H1 (cell line): ENCODE measurements around the gene SAG. TPM values are rescaled to one million over a fixed set of nuclear protein-coding genes. Genes with fewer than 3 reads are reported as not detected.

Experiments
- CTCF ChIA-PET: fragments of 300-600 bp; sonication (Branson Sonifier 250); formaldehyde crosslinking; loops from one replicate; lab custom pipeline; 2021; ENCODE audit not compliant: partially characterized antibody; lab: Charles Lee
- POLR2A ChIA-PET: fragments of 300-600 bp; sonication (Branson Sonifier 250); formaldehyde crosslinking; loops from one replicate; lab custom pipeline; 2021; ENCODE audit warnings: inconsistent platforms; ENCODE audit not compliant: partially characterized antibody; lab: Charles Lee
- DNase-seq, 2 experiments: peaks; one replicate each; pipeline versions ENCODE4 v3.0.0 to v3.0.0-alpha.2; 2010 to 2022; ENCODE audit warnings: low spot score in 2 of 2, low read depth in 1 of 2, mixed read lengths in 1 of 2
- FAIRE-seq: peaks from 2 replicates; lab custom pipeline; 2011; peaks lifted over from hg19 to GRCh38; lab: Jason Lieb, UNC
- H2AFZ ChIP-seq: 2 replicates; pipeline ENCODE4 v1.8.1; 2012; ENCODE audit warnings: low read length, inconsistent platforms
- H2AK5ac ChIP-seq: 2 replicates; pipeline ENCODE4 v1.6.1; 2013; ENCODE audit warnings: low read depth, low read length
- H2BK120ac ChIP-seq: replicated peaks from 2 replicates; pipeline ENCODE3; 2013; ENCODE audit warnings: low read depth, low read length, inconsistent platforms
- H2BK12ac ChIP-seq: 2 replicates; pipeline ENCODE4 v1.6.1; 2013; ENCODE audit warnings: low read depth, low read length
- H2BK15ac ChIP-seq: 2 replicates; pipeline ENCODE4 v1.6.1; 2013; ENCODE audit warnings: low read length
- H2BK20ac ChIP-seq: 2 replicates; pipeline ENCODE4 v1.6.1; 2013; ENCODE audit warnings: low read length
- H2BK5ac ChIP-seq: 2 replicates; pipeline ENCODE4 v1.6.1; 2013; ENCODE audit warnings: low read depth, low read length
- H3K14ac ChIP-seq: 2 replicates; pipeline ENCODE4 v1.6.1; 2013; ENCODE audit warnings: inconsistent platforms; ENCODE audit not compliant: insufficient read length
- H3K18ac ChIP-seq: 2 replicates; pipeline ENCODE4 v1.6.1; 2013; ENCODE audit warnings: low read length; ENCODE audit errors: extremely low read depth
- H3K23ac ChIP-seq: 2 replicates; pipeline ENCODE4 v1.6.1; 2013; ENCODE audit warnings: inconsistent platforms; ENCODE audit not compliant: insufficient read length
- H3K23me2 ChIP-seq: 2 replicates; pipeline ENCODE4 v1.6.1; 2013; ENCODE audit warnings: low read depth, low read length
- H3K27ac ChIP-seq: 2 replicates; pipeline ENCODE4 v1.6.1; 2011; ENCODE audit warnings: low read depth, low read length, inconsistent platforms
- H3K27me3 ChIP-seq, 4 experiments: replicated peaks in 1 of 4; 1 replicate in 1 of 4; 2 replicates in 3 of 4; pipeline versions ENCODE4 v1.6.1 to v1.8.1; 2011 to 2013; ENCODE audit warnings: low read length in 3 of 4, mild to moderate bottlenecking in 3 of 4, inconsistent platforms in 2 of 4, mixed read lengths in 2 of 4, moderate library complexity in 1 of 4; ENCODE audit not compliant: control insufficient read depth in 3 of 4, insufficient read depth in 3 of 4; ENCODE audit errors: extremely low read depth in 1 of 4
- H3K36me3 ChIP-seq, 4 experiments: 2 replicates each; pipeline versions ENCODE4 v1.6.1 to v1.8.1; 2011 to 2013; ENCODE audit warnings: mild to moderate bottlenecking in 4 of 4, low read length in 3 of 4, moderate library complexity in 2 of 4, control low read depth in 1 of 4, inconsistent platforms in 1 of 4; ENCODE audit not compliant: insufficient read depth in 4 of 4, control insufficient read depth in 2 of 4
- H3K4ac ChIP-seq: replicated peaks from 2 replicates; pipeline ENCODE3; 2013; ENCODE audit warnings: low read length, low read depth, mixed read lengths, inconsistent platforms; ENCODE audit not compliant: insufficient read length
- H3K4me1 ChIP-seq, 4 experiments: replicated peaks in 1 of 4; 1 replicate in 1 of 4; 2 replicates in 3 of 4; pipeline versions ENCODE4 v1.6.1 to v1.8.1; 2011 to 2013; ENCODE audit warnings: low read length in 3 of 4, inconsistent platforms in 2 of 4, mixed read lengths in 1 of 4; ENCODE audit not compliant: insufficient read depth in 4 of 4, control insufficient read depth in 3 of 4
- H3K4me2 ChIP-seq, 2 experiments: 2 replicates each; pipeline versions ENCODE4 v1.6.1 to v1.8.1; 2011 to 2013; ENCODE audit warnings: low read depth in 2 of 2, low read length in 2 of 2, control low read depth in 1 of 2, inconsistent platforms in 1 of 2, mild to moderate bottlenecking in 1 of 2; ENCODE audit not compliant: insufficient read depth in 1 of 2
- H3K4me3 ChIP-seq, 4 experiments: fragments of 200-600, 300-600 bp in 1 of 4; sonication (generic), shearing (Covaris generic), sonication (Bioruptor Twin) in 1 of 4; 2 replicates each; pipeline versions ENCODE4 v1.5.1 to v1.8.1; 2011 to 2016; ENCODE audit warnings: low read length in 4 of 4, low read depth in 3 of 4, control low read depth in 2 of 4, inconsistent platforms in 2 of 4, mild to moderate bottlenecking in 2 of 4, mixed read lengths in 1 of 4, moderate library complexity in 1 of 4; ENCODE audit not compliant: insufficient read depth in 2 of 4; ENCODE audit errors: extremely low read depth in 1 of 4
- H3K56ac ChIP-seq: replicated peaks from 2 replicates; pipeline ENCODE3; 2013; ENCODE audit warnings: low read depth, mild to moderate bottlenecking, mixed read lengths, low read length, inconsistent platforms; ENCODE audit not compliant: insufficient read length
- H3K79me1 ChIP-seq: 2 replicates; pipeline ENCODE4 v1.6.1; 2013; ENCODE audit warnings: low read depth, low read length, control low read depth
- H3K79me2 ChIP-seq, 2 experiments: 2 replicates each; pipeline versions ENCODE4 v1.6.1 to v1.8.1; 2012 to 2013; ENCODE audit warnings: low read length in 2 of 2, mild to moderate bottlenecking in 2 of 2, inconsistent platforms in 1 of 2; ENCODE audit not compliant: insufficient read depth in 2 of 2, control insufficient read depth in 1 of 2
- H3K9ac ChIP-seq, 4 experiments: replicated peaks in 1 of 4; 1 replicate in 1 of 4; 2 replicates in 3 of 4; pipeline versions ENCODE4 v1.6.1 to v1.8.1; 2011 to 2013; ENCODE audit warnings: low read depth in 3 of 4, low read length in 3 of 4, control low read depth in 2 of 4, mild to moderate bottlenecking in 2 of 4, moderate library complexity in 2 of 4, inconsistent platforms in 1 of 4; ENCODE audit errors: extremely low read depth in 1 of 4
- H3K9me3 ChIP-seq, 2 experiments: 2 replicates each; pipeline versions ENCODE4 v1.6.1 to v1.8.1; 2012 to 2013; ENCODE audit warnings: mild to moderate bottlenecking in 2 of 2, moderate library complexity in 2 of 2, control low read depth in 1 of 2, inconsistent platforms in 1 of 2, low read depth in 1 of 2, low read length in 1 of 2, mixed read lengths in 1 of 2; ENCODE audit not compliant: insufficient read depth in 2 of 2
- H4K20me1 ChIP-seq, 2 experiments: replicated peaks in 1 of 2; 2 replicates each; pipeline versions ENCODE3 to v1.8.1; 2011 to 2013; ENCODE audit warnings: inconsistent platforms in 2 of 2, low read length in 2 of 2, mild to moderate bottlenecking in 1 of 2; ENCODE audit not compliant: insufficient read depth in 2 of 2, control insufficient read depth in 1 of 2
- H4K5ac ChIP-seq: 2 replicates; pipeline ENCODE4 v1.6.1; 2013; ENCODE audit warnings: low read length, low read depth, mixed read lengths, inconsistent platforms; ENCODE audit not compliant: insufficient read length
- H4K8ac ChIP-seq: 2 replicates; pipeline ENCODE4 v1.8.0; 2013; ENCODE audit warnings: mild to moderate bottlenecking, moderate library complexity, low read length, inconsistent platforms; ENCODE audit not compliant: insufficient read depth; ENCODE audit errors: extremely low read depth
- H4K91ac ChIP-seq: replicated peaks from 2 replicates; pipeline ENCODE3; 2013; ENCODE audit warnings: low read length, mixed read lengths, inconsistent platforms; ENCODE audit not compliant: insufficient read length
- BACH1 ChIP-seq: IDR thresholded peaks from 2 replicates; pipeline ENCODE4 v1.6.1; 2012; ENCODE audit warnings: low read length, improper control_type of control experiment
- BRCA1 ChIP-seq: IDR thresholded peaks from 2 replicates; pipeline ENCODE4 v1.6.1; 2012; ENCODE audit warnings: low read depth, low read length, improper control_type of control experiment
- HDAC6 ChIP-seq: IDR thresholded peaks from one replicate; pipeline ENCODE4 v1.7.1; 2012; ENCODE audit warnings: low read depth, mild to moderate bottlenecking, inconsistent platforms, low read length, moderate library complexity
- MAFK ChIP-seq: IDR thresholded peaks from 2 replicates; pipeline ENCODE4 v1.6.1; 2012; ENCODE audit warnings: low read depth, mild to moderate bottlenecking, improper control_type of control experiment, low read length
- NANOG ChIP-seq: IDR thresholded peaks from 2 replicates; pipeline ENCODE4 v1.6.1; 2011; ENCODE audit warnings: low read length, low read depth, mild to moderate bottlenecking, inconsistent platforms; ENCODE audit not compliant: insufficient read depth, poor library complexity, severe bottlenecking
- TEAD4 ChIP-seq: IDR thresholded peaks from 2 replicates; pipeline ENCODE4 v1.6.1; 2012; ENCODE audit warnings: low read depth, low read length, inconsistent platforms, mixed read lengths
- WGBS, 2 experiments: shearing (Covaris generic) in 1 of 2; methylation state at CpG; one replicate each; pipeline versions ENCODE4 v1.1.6 to v1.1.7; 2013 to 2015; ENCODE audit warnings: low lambda C conversion rate in 2 of 2, mixed read lengths in 2 of 2, inconsistent platforms in 1 of 2, low coverage in 1 of 2, missing lambda C conversion rate in 1 of 2; ENCODE audit not compliant: insufficient replicate concordance in 2 of 2, insufficient coverage in 1 of 2, insufficient read length in 1 of 2; ENCODE audit errors: extremely low coverage in 1 of 2, missing lambda C conversion rate in 1 of 2; 5-methylcytosine and 5-hydroxymethylcytosine counted together
- polyA plus RNA-seq, 7 experiments: library from polyadenylated mRNA; depleted of rRNA in 3 of 7; stranded (reverse) in 5 of 7; unstranded in 2 of 7; fragments of >200 nt in 5 of 7; fragments of 200-250 nt in 2 of 7; gene quantifications; 1 replicate in 5 of 7; 2 replicates in 1 of 7; 4 replicates in 1 of 7; pipeline versions ENCODE4 v1.2.1 to v1.2.3, GENCODE V29; 2011 to 2013; ENCODE audit warnings: missing spikeins in 2 of 7, mixed read lengths in 2 of 7
- total RNA-seq: library from RNA; stranded (reverse); fragmentation: NEBNext Ultra II Directional; extraction: Animal tissue kit (Norgen Biotek cat#: 25700); gene quantifications from 2 replicates; pipeline ENCODE4 v1.2.1, GENCODE V29; 2021

Gene SAG
- total and polyA plus RNA-seq, 2 of the 8 experiments (the other 6 are each of a cell fraction or from before 2014, with no cell fraction given), result not detected

- H3K23me2 ChIP-seq, result no peaks in the 10 kb centered on the region
- no peak overlapping the region for H3K56ac ChIP-seq
- peaks cover 22 to 83% (median 66%) of the 10 kb centered on the region in 4 experiments for H3K36me3 ChIP-seq
- H4K8ac ChIP-seq, result no peak overlapping the region
- H3K9me3 ChIP-seq, result no peaks in the 10 kb centered on the region
- H3K79me2 ChIP-seq, result no peaks in the 10 kb centered on the region
- no peak overlapping the region for H3K14ac ChIP-seq
- no peak for FAIRE-seq
- H4K91ac ChIP-seq, result no peak overlapping the region
- DNase-seq, result no peak
- 88% methylated on average over 4 of the region's 4 CpGs; no CpG with 5 or more reads in 1 of the 2 experiments for WGBS, 2 experiments
- H3K79me1 ChIP-seq, result no peaks in the 10 kb centered on the region
- no peak overlapping the region for H3K4me3 ChIP-seq
- no peak overlapping the region for H4K5ac ChIP-seq
- ChIA-PET CTCF (interaction anchor here (0.6 kb wide), 1 partner anchor 15 kb away, joined by 3 read pairs; no protein-coding TSS in a partner anchor), POLR2A (interaction anchor here (2.5 kb wide), 1 partner anchor 8 kb away, joined by 9 read pairs; no protein-coding TSS in a partner anchor)
- no peak overlapping the region for H3K27ac ChIP-seq
- no peak overlapping the region for H3K4ac ChIP-seq
- H3K4me2 ChIP-seq, result no peak overlapping the region
- no peak overlapping the region for H3K23ac ChIP-seq
- H3K4me1 ChIP-seq, result no peaks in the 10 kb centered on the region
- no peak overlapping the region for H2BK12ac ChIP-seq
- H2AFZ ChIP-seq, result no peak overlapping the region
- no peak overlapping the region for H2BK5ac ChIP-seq
- H2BK120ac ChIP-seq, result no peak overlapping the region
- no peak overlapping the region for H3K9ac ChIP-seq
- no peak overlapping the region for H2AK5ac ChIP-seq
- H3K18ac ChIP-seq, result no peak overlapping the region
- H4K20me1 ChIP-seq, result peaks cover 2 to 4% of the 10 kb centered on the region in 2 experiments
- no peak overlapping the region for H2BK20ac ChIP-seq
- TF ChIP-seq MAFK (no peak), BACH1 (no peak), TEAD4 (no peak), BRCA1 (no peak), NANOG (no peak), HDAC6 (no peak)
- TF ChIP-seq, all 59 proteins: peak for 0
- no peaks in the 10 kb centered on the region for H3K27me3 ChIP-seq
- H2BK15ac ChIP-seq, result no peak overlapping the region
Observed at GRCh38 chr2:233281553-233281952, 26.1 kb upstream of the SAG start.
